NCI-H1694 (cell line): ENCODE measurements around the gene BCL2L1.
"Not testable (repeated sequence)": the region's sequence is repeated elsewhere in the genome, so short reads cannot be mapped to it uniquely, and the experiment has no call there.

Experiments
- DNase-seq: peaks from one replicate; lab custom pipeline; 2025; lab: John Stamatoyannopoulos, UW

Gene BCL2L1

GRCh38 chr20:31674895-31675827 is 47.5 kb downstream of the BCL2L1 start:
- no peak for DNase-seq

- no peak for DNase-seq
Measured at GRCh38 chr20:31673943-31674463, 48.7 kb downstream of the BCL2L1 start.

- DNase-seq = no peak
Measured at GRCh38 chr20:31673435-31673834, 49.2 kb downstream of the BCL2L1 start.

DNA sequence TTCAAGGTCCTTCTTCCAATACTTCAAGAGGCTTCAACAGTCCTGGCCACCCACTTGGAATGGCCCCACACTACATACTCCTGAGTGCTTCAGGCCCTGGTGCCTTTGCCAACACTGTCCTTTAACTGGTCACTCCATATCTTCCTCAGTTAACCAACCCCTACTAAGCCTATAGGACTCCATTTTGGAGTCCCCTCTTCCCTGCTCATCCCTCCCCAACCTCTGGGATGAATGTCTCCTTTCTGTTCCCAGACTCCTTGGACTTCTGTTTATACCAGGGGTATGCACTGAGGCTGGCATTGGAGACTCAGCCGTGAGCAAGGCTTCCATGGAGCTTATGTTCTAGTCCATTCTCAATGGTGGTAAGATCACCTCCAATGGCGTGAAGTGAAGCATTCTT is 51.3 kb downstream of the BCL2L1 start:
- no peak for DNase-seq

DNA sequence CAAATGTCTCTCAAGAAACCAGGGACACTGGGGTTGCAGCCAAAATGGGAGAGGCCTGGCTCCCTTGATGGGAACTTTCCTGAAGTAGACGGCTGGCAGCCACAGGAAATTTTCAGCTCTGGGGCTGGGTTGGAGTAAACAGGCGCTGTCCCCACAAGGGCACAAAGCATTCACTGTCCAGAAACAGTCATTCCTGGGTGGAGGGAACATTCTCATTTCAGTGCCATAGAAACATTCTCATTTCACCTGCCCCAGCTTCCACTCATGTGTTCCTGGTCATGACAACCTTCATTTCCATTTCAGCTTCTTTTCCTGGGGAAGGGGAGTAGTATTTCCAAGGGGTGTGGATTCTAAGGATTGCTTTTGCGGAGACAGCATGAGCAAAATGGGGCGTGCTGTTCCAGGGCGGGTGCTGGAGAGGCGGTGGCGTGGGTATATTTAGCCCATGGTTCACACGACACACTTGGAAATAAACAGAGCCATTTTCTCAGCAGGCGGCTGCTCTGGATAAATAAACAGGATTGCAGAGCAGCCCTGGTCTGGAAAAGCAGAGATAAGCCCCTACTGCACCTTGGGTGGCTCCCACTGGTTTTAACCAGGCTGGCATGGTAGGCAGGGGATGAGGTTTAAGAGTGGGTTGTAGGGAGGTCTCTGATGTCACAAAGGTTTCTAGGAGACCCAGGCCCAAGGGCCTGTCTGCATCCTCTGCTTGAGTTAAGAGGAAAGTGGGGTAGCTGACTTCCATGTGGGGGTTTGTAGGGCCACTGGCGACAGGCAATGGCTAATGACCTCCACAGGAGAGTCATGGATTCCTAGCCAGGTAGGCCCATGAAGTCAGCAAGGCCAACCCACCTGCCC is 52.1 kb downstream of the BCL2L1 start:
- DNase-seq = no peak

- DNase-seq = no peak
Measured at GRCh38 chr20:31669876-31670275, 52.8 kb downstream of the BCL2L1 start.

DNA sequence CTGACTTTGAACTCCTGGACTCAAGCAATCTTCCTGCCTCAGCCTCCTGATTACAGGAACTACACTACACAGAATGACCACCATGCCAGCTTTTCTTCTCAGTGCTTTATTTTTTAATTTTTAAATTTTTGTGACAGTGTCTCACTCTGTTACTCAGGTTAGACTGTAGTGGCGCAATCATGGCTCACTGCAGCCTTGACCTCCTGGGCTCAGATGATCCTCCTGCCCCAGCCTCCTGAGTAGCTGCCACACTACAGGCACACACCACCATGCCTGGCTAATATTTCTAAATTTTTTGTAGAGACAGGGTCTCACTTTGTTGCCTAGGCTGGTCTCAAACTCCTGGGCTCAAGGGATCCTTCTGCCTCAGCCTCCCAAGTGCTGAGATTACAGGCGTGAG is 53.7 kb downstream of the BCL2L1 start:
- not testable (repeated sequence) for DNase-seq

GRCh38 chr20:31667315-31668285 is 55.1 kb downstream of the BCL2L1 start:
- no peak for DNase-seq

DNA sequence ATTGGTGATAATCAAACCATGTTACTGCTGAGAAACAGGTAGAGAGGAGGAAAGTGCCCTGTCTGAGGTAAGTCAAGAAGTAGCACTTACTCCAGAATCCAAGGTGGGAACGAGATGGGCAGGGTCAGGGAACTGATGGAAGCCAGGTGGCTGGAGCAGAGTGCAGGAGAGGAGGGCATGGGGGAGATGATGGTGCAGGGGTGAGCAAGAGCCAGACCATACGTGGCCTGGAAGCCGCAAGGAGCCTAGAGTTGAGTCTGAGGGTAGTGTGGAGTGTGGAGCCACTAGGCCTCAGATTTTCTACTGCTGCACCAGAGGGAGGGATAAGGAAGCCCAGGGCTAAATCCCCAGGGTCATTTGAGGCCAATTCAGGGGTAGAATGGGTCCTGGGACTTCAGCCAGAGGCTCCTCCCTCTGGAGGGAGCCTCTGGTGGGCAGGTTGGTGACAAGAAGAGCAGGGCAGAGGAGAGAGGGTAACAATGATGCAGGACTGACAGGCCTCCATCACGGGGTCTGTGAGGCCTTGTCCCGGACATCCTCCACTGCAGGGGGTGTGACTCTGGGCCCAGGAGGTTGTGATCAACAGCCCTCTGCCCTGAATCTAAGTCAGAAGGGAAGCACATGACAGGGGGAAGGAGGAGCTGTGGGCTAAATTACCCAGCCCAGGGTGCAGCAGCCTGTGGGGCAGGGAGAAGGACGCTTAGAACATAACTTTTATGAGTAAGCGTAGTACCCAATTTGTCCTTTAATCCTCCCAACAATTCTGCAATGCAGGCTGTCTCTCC is 56.2 kb downstream of the BCL2L1 start:
- no peak for DNase-seq

DNA sequence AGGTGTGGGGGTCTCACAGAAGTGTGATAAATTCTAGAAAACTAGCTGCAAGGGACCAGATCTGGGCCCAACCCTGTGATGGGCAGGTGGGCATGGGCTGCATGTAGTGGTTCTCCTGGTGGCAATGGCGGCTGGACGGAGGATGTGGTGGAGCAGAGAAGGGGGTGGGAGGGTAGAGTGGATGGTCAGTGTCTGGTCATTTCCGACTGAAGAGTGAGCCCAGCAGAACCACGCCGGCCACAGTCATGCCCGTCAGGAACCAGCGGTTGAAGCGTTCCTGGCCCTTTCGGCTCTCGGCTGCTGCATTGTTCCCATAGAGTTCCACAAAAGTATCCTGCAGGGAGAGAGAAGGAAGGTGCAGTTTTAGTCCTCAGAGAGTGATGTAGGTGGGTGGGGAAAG is 56.9 kb downstream of the BCL2L1 start:
- DNase-seq = no peak

GRCh38 chr20:31664696-31665354 is 57.8 kb downstream of the BCL2L1 start:
- no peak for DNase-seq

DNA sequence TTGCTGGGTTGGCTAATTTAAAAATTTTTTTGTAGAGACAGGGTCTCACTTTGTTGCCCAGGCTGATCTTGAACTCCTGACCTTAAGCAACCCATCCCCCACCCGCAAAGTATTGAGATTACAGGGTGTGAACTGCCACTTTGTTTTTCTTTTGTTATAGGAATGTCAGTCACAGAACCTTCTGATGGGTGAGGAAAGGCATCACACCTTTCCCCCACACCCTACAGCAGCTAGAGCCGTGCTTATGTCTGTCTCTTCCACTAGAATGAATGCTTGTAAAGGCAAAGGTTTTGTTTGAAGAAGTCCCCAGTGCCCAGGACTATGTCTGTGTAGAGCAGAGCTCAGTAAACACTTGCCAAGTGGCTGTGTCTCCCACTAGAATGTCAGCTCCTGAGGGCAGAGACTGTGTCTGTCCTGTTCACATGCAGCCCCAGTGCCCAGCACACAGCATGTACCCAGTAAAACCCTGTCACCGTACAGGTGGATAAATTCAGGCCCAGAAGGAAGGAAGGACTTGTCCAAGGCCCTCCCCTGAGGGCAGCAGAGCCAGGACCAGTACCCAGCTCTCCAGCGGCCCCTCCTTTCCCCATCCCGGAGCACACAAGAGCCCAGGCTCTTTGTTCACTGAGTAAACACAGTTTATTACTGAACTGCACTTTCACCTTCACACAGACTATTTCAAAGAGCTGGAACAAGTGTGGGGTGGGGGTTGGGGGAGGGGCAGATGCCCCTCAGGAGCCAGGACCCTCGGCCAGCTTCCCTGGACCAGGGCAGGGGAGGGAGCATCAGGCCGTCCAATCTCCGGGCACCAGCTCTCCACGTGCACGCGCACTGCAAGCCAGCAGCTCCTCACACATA is 58.6 kb downstream of the BCL2L1 start:
- no peak for DNase-seq

- DNase-seq = no peak
Measured at GRCh38 chr20:31663524-31663837, 59.2 kb downstream of the BCL2L1 start.

DNA sequence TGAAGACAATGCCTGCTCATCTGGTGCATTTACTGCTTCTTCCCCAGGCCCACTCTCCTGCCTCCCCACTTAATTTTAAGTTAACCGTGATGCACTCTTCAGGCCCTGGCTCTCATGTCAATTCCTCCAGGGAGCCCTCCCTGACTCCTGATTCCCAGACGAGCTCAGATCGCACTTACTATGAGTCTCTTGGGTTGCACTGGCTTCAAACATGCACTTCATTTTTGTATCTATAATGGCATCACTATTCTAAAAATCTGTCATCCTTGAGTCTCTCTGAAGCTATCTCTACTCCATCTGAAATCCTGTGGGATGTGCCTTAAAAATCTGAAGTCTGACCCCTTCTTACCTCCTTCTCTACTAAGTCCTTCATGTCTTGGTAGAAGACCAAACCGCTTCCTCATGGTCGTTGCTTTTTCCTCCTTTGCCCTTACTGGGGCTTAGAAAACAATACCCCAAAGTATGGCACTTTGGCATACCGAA is 60.3 kb downstream of the BCL2L1 start:
- no peak for DNase-seq

DNA sequence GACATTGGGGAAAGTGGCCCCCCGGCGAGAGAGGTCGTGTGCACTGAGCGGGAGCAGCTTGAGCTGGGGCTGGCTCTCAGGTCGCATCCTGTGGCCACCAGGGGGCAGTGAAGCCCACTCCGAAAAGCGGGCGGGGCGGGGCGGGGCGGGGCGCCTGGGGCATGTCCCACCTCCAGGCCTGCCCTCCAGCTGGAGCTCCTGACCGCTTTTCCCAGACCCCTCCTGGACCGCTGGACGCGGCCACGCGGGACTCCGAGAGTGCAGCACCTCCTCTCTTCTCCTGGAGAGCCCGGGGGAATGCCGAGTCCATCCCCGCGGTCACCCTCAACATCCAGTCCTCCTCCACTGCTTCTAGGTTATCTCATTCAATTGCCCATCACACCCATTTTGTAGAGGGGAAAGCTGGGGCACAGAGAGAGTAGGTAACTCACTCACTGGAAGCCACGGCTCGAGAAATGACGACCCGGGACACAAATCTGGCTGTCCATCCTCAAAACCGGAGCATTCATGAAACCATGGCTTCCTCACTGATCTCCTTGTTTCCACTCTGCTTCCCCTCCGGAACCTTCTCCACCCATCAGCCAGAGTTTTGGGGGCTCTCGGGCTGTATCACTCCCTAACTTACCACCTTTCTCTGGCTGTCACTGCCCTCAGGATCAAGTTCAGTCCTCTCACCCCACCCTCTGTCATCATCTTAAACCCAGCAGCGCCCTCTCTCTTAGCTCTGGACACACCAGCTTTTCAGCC is 60.9 kb downstream of the BCL2L1 start:
- peak; percentile 28 for DNase-seq

GRCh38 chr20:31654534-31654933 is 68.1 kb downstream of the BCL2L1 start:
- DNase-seq = no peak

DNA sequence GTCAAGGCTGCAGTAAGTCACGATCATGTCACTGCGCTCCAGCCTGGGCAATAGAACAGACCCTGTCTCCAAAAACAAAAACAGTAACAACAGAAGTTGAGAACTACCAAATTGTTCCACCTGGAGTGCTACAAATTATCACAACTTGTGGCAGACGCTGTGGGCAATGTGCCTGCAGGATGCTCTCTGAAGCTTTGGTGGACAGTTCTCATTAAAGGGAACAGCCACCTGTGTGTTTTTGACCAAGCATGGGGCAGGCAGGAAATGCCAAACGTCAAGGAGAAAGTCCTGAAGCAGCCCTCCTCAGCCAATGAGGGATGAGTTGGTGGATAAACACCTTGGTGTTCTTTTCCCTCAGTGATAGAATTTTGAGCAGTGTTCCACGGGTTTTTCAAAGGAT is 69.1 kb downstream of the BCL2L1 start:
- peak; percentile 32 for DNase-seq

GRCh38 chr20:31652917-31653396 is 69.7 kb downstream of the BCL2L1 start:
- peak; percentile 96 for DNase-seq
